Nucleus accumbens (tissue), 56 donors: Measurements from ENCODE around the gene NTN4.
"Not testable (repeated sequence)": the region's sequence is repeated elsewhere in the genome, so short reads cannot be mapped to it uniquely, and the experiment has no call there.

Experiments
- DNase-seq, 56 donors: peaks; one replicate each; lab custom pipeline; 2025; lab: John Stamatoyannopoulos, UW

The NTN4 gene

GRCh38 chr12:95802482-95803270 lies 12.1 kb upstream of the NTN4 start:
- DNase-seq = no peak

- no peak for DNase-seq
Measured at GRCh38 chr12:95796982-95797289, 6.4 kb upstream of the NTN4 start.

- no peak for DNase-seq
Measured at GRCh38 chr12:95796225-95796981, 5.8 kb upstream of the NTN4 start.

GRCh38 chr12:95790917-95791849 lies 619 bp upstream of the NTN4 start:
- DNase-seq = peak in 15 of 56 donors; percentile 1 to 45 (median 12)

- DNase-seq = peak in 7 of 56 donors; percentile 3 to 26 (median 13)
Measured at GRCh38 chr12:95789126-95790032, 1.2 kb downstream of the NTN4 start.

GRCh38 chr12:95788637-95789036 lies 1.9 kb downstream of the NTN4 start:
- no peak for DNase-seq

- no peak for DNase-seq
Measured at GRCh38 chr12:95787274-95787818, 3.2 kb downstream of the NTN4 start.

GRCh38 chr12:95784915-95785314 lies 5.6 kb downstream of the NTN4 start:
- no peak for DNase-seq

- DNase-seq = no peak
Measured at GRCh38 chr12:95784286-95784685, 6.3 kb downstream of the NTN4 start.

GRCh38 chr12:95775466-95775865 lies 15.1 kb downstream of the NTN4 start:
- DNase-seq = not testable (repeated sequence)

- no peak for DNase-seq
Measured at GRCh38 chr12:95774311-95775045, 16.1 kb downstream of the NTN4 start.

GRCh38 chr12:95773320-95773719 lies 17.2 kb downstream of the NTN4 start:
- no peak for DNase-seq

- DNase-seq = no peak
Measured at GRCh38 chr12:95767703-95768102, 22.9 kb downstream of the NTN4 start.

- no peak for DNase-seq
Measured at GRCh38 chr12:95766356-95767019, 24.1 kb downstream of the NTN4 start.

- DNase-seq = no peak
Measured at GRCh38 chr12:95764848-95765247, 25.7 kb downstream of the NTN4 start.

- no peak for DNase-seq
Measured at GRCh38 chr12:95763809-95764253, 26.7 kb downstream of the NTN4 start.

GRCh38 chr12:95762123-95762785 lies 28.3 kb downstream of the NTN4 start:
- DNase-seq = no peak

GRCh38 chr12:95760371-95760770 lies 30.2 kb downstream of the NTN4 start:
- no peak for DNase-seq
